HG02970 (cell line): ENCODE results near the gene RAB4A.

Source experiments
- ATAC-seq: cut with Tn5 transposase; IDR thresholded peaks from one replicate; pipeline ENCODE4 v1.9.1; 2021; ENCODE audit warnings: mild to moderate bottlenecking, moderate library complexity, moderate number of reproducible peaks; ENCODE audit not compliant: unreplicated experiment, low FRiP score

The RAB4A gene

GRCh38 chr1:229243638-229244037 is 27.3 kb upstream of the RAB4A start:
- no peak for ATAC-seq

GRCh38 chr1:229244091-229244490 is 26.8 kb upstream of the RAB4A start:
- no peak for ATAC-seq

GRCh38 chr1:229247871-229248270 is 23.0 kb upstream of the RAB4A start:
- ATAC-seq: no peak

- no peak for ATAC-seq
These were observed 21.8 kb upstream of the RAB4A start for GRCh38 chr1:229248821-229249817.

- no peak for ATAC-seq
These were observed 20.9 kb upstream of the RAB4A start for GRCh38 chr1:229249854-229250644.

GRCh38 chr1:229251185-229251584 is 19.7 kb upstream of the RAB4A start:
- no peak for ATAC-seq

GRCh38 chr1:229252228-229252984 is 18.5 kb upstream of the RAB4A start:
- ATAC-seq: no peak

- ATAC-seq: no peak
These were observed 17.5 kb upstream of the RAB4A start for GRCh38 chr1:229253151-229253974.

GRCh38 chr1:229254910-229255541 is 15.9 kb upstream of the RAB4A start:
- no peak for ATAC-seq

- no peak for ATAC-seq
These were observed 12.7 kb upstream of the RAB4A start for GRCh38 chr1:229258031-229258756.

- ATAC-seq: no peak
These were observed 12.2 kb upstream of the RAB4A start for GRCh38 chr1:229258757-229259060.

GRCh38 chr1:229260297-229260696 is 10.6 kb upstream of the RAB4A start:
- ATAC-seq: no peak

- no peak for ATAC-seq
These were observed 8.7 kb upstream of the RAB4A start for GRCh38 chr1:229262239-229262638.

- ATAC-seq: no peak
These were observed 7.7 kb upstream of the RAB4A start for GRCh38 chr1:229263254-229263653.

- no peak for ATAC-seq
These were observed 6.8 kb upstream of the RAB4A start for GRCh38 chr1:229264068-229264467.

GRCh38 chr1:229264487-229264886 is 6.4 kb upstream of the RAB4A start:
- no peak for ATAC-seq

GRCh38 chr1:229266274-229266673 is 4.6 kb upstream of the RAB4A start:
- no peak for ATAC-seq

- ATAC-seq: no peak
These were observed 3.9 kb upstream of the RAB4A start for GRCh38 chr1:229266832-229267500.
